HG03575 (cell line): ENCODE results near the gene LARGE1.

Source experiments
- ATAC-seq: cut with Tn5 transposase; IDR thresholded peaks from one replicate; pipeline ENCODE4 v1.9.1; 2021; ENCODE audit not compliant: unreplicated experiment, insufficient number of reproducible peaks, low FRiP score; ENCODE audit errors: extremely low read depth

The LARGE1 gene

GRCh38 chr22:33917744-33918406 lies 2.4 kb downstream of the LARGE1 start:
- ATAC-seq = no peak

GRCh38 chr22:33914699-33915098 lies 5.6 kb downstream of the LARGE1 start:
- ATAC-seq = no peak

GRCh38 chr22:33914131-33914530 lies 6.1 kb downstream of the LARGE1 start:
- no peak for ATAC-seq

GRCh38 chr22:33913188-33913587 lies 7.1 kb downstream of the LARGE1 start:
- ATAC-seq = no peak

- no peak for ATAC-seq
These were observed 10.4 kb downstream of the LARGE1 start for GRCh38 chr22:33909911-33910310.

- ATAC-seq = no peak
These were observed 11.2 kb downstream of the LARGE1 start for GRCh38 chr22:33909075-33909458.

GRCh38 chr22:33908171-33909074 lies 11.9 kb downstream of the LARGE1 start:
- ATAC-seq = no peak

GRCh38 chr22:33906954-33907353 lies 13.3 kb downstream of the LARGE1 start:
- no peak for ATAC-seq

GRCh38 chr22:33906475-33906874 lies 13.8 kb downstream of the LARGE1 start:
- no peak for ATAC-seq

- ATAC-seq = no peak
These were observed 17.3 kb downstream of the LARGE1 start for GRCh38 chr22:33903012-33903411.

GRCh38 chr22:33902073-33902472 lies 18.2 kb downstream of the LARGE1 start:
- ATAC-seq = no peak

GRCh38 chr22:33898121-33898520 lies 22.2 kb downstream of the LARGE1 start:
- ATAC-seq = no peak

GRCh38 chr22:33897448-33897835 lies 22.8 kb downstream of the LARGE1 start:
- ATAC-seq = no peak

- ATAC-seq = no peak
These were observed 23.5 kb downstream of the LARGE1 start for GRCh38 chr22:33896575-33897447.

GRCh38 chr22:33896154-33896553 lies 24.1 kb downstream of the LARGE1 start:
- no peak for ATAC-seq

- ATAC-seq = no peak
These were observed 24.8 kb downstream of the LARGE1 start for GRCh38 chr22:33895444-33895843.

- no peak for ATAC-seq
These were observed 25.8 kb downstream of the LARGE1 start for GRCh38 chr22:33894515-33894914.

- no peak for ATAC-seq
These were observed 26.2 kb downstream of the LARGE1 start for GRCh38 chr22:33894036-33894435.

GRCh38 chr22:33893512-33893911 lies 26.8 kb downstream of the LARGE1 start:
- ATAC-seq = no peak
